Measurements from ENCODE around the gene RANBP1. TPM values are rescaled to one million over a fixed set of nuclear protein-coding genes. Genes with fewer than 3 reads are reported as not detected.

The RANBP1 gene
- total and polyA plus RNA-seq, 11 donors, result 29.3 to 85.3 (median 41.5) TPM

DNA sequence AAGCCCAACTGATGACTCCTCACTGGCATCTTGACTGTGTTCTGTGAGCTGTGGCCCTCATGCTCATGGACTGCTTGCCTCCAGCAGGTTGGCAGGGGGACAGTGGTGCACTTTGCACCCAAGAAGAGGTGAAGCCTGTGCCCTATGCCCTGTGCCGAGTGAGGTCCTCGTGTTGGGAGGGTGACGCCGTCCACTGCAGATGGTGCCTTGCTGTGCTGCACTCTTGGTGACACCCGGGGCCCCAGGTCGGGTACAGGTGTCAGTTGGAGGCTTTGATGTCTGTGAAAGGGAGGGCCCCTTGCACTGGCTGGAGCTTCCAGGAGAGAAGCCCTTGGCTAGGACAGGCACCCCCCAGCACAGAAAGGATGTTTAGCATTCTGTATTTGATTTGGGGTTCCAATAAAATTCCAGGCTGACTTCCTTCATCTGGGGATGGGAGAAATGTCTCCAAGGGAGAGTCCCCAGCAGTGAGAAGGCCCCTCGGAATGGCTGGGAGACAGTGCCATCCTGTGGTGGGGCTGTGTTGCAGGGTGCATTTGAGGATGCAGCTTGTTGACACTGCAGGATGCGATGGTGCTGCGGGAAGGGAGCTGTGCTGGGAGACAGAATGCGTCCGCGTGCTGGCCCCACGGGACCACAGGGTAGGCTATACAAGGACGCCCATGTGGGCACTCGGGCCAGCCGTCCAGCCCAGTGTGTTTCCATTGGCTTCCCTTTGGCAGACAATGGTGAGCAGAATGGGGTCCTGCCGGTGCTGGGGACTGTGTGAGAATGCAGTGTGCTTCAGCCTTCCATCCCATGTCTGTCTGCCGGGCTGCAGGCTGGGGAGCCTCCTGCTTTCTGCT is 13.2 kb downstream of the RANBP1 start:
- DNase-seq (no peak), ATAC-seq (peak in 1 of 4 donors; percentile 4)
- Histone ChIP-seq H3K27ac (no peak overlapping the region), H3K4me3 (no peak overlapping the region), H3K27me3 (no peaks in the 10 kb centered on the region), H3K36me3 (peaks cover 0 to 35% (median 22%) of the 10 kb centered on the region in 9 donors), H3K9me3 (no peaks in the 10 kb centered on the region), H3K4me1 (peaks cover 3 to 33% (median 23%) of the 10 kb centered on the region in 12 donors)
- 31 to 44% (median 39%) methylated on average over 13 to 18 of the region's 18 CpGs for WGBS, 4 donors
- TF ChIP-seq POLR2A (IDR thresholded peaks at IDR 0.05), result no peak
- TF ChIP-seq, protein P1, sequence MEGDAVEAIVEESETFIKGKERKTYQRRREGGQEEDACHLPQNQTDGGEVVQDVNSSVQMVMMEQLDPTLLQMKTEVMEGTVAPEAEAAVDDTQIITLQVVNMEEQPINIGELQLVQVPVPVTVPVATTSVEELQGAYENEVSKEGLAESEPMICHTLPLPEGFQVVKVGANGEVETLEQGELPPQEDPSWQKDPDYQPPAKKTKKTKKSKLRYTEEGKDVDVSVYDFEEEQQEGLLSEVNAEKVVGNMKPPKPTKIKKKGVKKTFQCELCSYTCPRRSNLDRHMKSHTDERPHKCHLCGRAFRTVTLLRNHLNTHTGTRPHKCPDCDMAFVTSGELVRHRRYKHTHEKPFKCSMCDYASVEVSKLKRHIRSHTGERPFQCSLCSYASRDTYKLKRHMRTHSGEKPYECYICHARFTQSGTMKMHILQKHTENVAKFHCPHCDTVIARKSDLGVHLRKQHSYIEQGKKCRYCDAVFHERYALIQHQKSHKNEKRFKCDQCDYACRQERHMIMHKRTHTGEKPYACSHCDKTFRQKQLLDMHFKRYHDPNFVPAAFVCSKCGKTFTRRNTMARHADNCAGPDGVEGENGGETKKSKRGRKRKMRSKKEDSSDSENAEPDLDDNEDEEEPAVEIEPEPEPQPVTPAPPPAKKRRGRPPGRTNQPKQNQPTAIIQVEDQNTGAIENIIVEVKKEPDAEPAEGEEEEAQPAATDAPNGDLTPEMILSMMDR (IDR thresholded peaks at IDR 0.05), result peak in 11 of 12 donors; percentile 11 to 40 (median 27)
- intact Hi-C loops (cut with DNase I), result loop anchor here in 4 of 10 donors (5.0 to 10.0 kb wide), 2 partner anchors 157 to 164 kb away; no protein-coding TSS in a partner anchor

DNA sequence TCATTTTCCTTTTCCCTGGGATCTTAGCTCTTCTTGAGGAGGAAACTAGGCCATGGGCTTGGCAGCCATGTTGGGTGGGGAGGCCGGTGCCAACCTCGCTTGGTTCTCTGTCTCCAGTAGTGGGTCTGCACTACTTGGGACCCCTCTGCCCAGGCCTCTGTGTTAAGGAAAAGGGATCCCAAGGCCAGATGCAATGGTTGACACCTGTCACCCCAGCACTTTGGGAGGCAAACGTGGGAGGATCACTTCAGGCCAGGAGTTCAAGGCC is 13.8 kb downstream of the RANBP1 start:
- intact Hi-C loops (cut with DNase I), result loop anchor here in 4 of 10 donors (5.0 to 10.0 kb wide), 3 partner anchors 112 to 165 kb away; partner anchors contain the start of gene ARVCF (in 1 of the 4)
- TF ChIP-seq POLR2A (IDR thresholded peaks at IDR 0.05), result no peak
- TF ChIP-seq, protein P1 (IDR thresholded peaks at IDR 0.05), result no peak
- H3K4me1 ChIP-seq, result peaks cover 3 to 39% (median 27%) of the 10 kb centered on the region in 12 donors
- no peaks in the 10 kb centered on the region for H3K27me3 ChIP-seq
- no peak overlapping the region for H3K4me3 ChIP-seq
- no peak for ATAC-seq
- WGBS, 4 donors, result 68 to 87% (median 85%) methylated on average over 1 to 3 of the region's 3 CpGs
- no peak overlapping the region for H3K27ac ChIP-seq
- no peaks in the 10 kb centered on the region for H3K9me3 ChIP-seq
- H3K36me3 ChIP-seq, result peaks cover 0 to 32% (median 22%) of the 10 kb centered on the region in 9 donors
- DNase-seq, result no peak

DNA sequence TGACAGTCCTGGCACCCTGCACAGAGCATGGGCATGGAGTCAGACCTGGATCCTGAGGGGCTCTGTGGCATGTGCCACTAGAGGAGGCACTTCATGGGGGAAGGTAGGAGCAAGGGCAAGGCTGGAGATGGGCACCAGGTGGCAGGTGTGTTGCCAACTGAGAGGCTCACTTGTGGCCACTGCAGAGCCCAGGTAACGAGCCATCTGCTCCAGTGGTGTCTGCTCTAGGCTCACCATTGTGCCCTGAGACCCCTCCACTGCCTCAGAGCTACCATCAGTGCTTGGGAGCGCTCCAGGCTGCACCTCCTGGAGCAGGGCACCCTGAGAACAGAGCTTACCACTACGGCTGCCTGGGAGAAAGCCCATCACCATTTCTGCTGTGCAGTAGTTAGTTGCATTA is 14.4 kb downstream of the RANBP1 start:
- DNase-seq, result no peak
- no peaks in the 10 kb centered on the region for H3K9me3 ChIP-seq
- ATAC-seq, result no peak
- peak overlapping the region in 8 of 12 donors; percentile 88 to 100 (median 100) for H3K4me3 ChIP-seq
- H3K4me1 ChIP-seq, result peaks cover 6 to 45% (median 32%) of the 10 kb centered on the region in 12 donors
- WGBS, 4 donors, result 77 to 100% (median 82%) methylated on average over 1 to 3 of the region's 3 CpGs
- intact Hi-C loops (cut with DNase I), result loop anchor here in 1 of 10 donors (5.0 kb wide), 1 partner anchor 113 kb away; the partner anchor contains the start of gene ARVCF
- no peaks in the 10 kb centered on the region for H3K27me3 ChIP-seq
- TF ChIP-seq, protein P1 (IDR thresholded peaks at IDR 0.05), result no peak
- no peak for TF ChIP-seq POLR2A (IDR thresholded peaks at IDR 0.05)
- peak overlapping the region in 11 of 12 donors; percentile 94 to 100 (median 98) for H3K27ac ChIP-seq
- H3K36me3 ChIP-seq, result peaks cover 0 to 25% (median 22%) of the 10 kb centered on the region in 9 donors
